GM19395 (cell line): ENCODE results near the gene CLSTN1.
"Not testable (repeated sequence)": the region's sequence is repeated elsewhere in the genome, so short reads cannot be mapped to it uniquely, and the experiment has no call there.

Experiments used
- ATAC-seq: cut with Tn5 transposase; IDR thresholded peaks from one replicate; pipeline ENCODE4 v1.9.1; 2021; ENCODE audit warnings: mild to moderate bottlenecking, moderate library complexity; ENCODE audit not compliant: unreplicated experiment

The CLSTN1 gene

DNA sequence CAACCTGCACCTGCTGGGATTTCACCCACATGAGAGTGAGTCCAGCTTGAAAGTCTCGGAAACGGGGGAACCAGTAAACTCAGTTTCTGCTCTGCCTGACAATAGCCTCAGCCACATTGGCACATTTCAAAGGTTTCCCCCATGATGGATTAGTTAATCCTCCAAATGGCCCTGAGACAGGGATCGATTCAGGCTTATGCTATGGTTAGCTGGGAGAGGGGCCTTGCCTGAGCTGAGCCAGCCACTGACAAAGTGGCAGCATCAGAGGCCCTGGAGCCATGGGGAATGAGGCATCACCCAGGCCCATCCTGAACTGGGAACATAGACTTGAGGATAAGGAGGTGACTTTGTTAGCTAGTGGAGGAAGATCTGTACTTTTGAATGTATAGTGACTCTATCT lies 2.9 kb upstream of the CLSTN1 start:
- no peak for ATAC-seq

- no peak for ATAC-seq
These were observed 2.3 kb upstream of the CLSTN1 start for GRCh38 chr1:9826087-9826486.

DNA sequence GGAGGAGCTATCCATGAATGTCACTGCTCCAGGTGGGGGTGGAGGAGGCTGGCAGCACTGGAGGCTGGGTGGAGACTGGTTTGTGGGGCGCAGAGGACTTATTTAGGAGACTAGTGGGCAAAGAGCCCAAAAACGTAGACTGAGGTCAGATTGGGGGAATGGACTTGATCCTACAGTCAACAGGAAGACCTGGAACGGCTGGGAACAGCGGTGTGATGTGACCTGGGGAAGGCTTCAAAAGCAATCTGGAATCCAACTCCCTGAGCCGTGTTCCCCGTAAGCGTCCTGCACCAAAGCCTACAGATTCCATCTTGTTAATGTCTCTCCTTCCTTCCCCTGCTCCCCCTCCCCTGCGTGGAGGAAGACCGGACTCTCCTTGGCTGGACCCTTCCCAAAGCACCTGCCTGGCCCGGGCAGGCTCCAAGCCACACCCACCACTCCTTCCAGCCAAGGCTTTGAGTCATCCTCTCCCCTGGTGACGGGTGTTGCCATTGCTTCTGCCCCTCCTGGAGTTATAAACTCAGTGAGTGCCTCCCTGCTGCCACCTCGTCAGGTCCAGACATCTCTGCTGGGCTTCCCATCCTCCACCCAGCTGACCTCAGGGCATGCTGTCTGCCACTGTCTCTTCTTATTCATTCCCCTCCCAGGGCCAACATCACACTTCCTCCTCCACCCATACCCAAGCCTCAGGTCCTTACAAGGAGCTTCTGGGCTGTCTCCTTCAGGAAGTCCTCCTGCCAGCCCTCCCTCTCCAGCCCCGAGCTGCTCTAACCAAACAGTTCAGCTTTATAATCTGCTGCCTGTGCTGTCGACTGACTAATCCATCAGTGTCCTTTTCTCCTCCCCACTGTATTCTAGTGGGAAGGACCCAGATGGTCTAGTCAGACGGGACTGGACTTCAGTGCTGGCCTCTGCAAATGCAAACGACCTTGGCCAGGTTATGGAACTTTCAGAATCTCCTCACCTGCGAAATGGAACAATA lies 1.6 kb upstream of the CLSTN1 start:
- ATAC-seq = no peak

DNA sequence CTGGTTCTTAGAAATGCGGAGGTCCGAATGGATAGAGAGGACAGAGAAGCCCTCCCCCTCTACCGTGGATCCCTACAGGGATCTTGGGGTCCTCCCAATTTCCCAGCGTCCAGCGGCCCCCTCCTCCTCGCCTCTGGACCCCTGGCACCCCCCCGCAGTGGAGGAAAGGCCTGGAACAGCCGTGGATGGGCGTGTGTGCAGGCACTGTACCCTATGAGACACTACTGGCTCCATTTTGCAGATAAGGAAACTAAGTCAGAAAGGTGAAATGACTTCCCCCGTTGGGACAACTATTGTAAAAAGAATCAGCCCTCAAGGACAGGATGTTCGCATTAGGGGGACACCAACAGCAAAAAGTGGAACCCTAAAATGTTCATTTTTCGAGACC lies 931 bp upstream of the CLSTN1 start:
- no peak for ATAC-seq

DNA sequence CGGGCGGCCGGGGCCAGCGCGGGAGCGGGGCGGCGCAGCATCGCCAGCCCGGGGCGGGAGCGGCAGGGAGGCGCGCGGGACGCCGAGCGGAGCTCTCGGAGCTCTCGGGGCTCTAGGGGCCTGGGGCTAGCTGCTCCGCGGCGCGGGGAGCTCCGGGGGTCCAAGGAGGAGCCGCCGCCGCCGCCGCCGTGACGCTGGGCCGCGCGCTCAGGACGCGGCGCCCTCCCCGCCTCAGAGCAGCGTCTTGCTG lies 147 bp downstream of the CLSTN1 start:
- ATAC-seq = peak; percentile 16

DNA sequence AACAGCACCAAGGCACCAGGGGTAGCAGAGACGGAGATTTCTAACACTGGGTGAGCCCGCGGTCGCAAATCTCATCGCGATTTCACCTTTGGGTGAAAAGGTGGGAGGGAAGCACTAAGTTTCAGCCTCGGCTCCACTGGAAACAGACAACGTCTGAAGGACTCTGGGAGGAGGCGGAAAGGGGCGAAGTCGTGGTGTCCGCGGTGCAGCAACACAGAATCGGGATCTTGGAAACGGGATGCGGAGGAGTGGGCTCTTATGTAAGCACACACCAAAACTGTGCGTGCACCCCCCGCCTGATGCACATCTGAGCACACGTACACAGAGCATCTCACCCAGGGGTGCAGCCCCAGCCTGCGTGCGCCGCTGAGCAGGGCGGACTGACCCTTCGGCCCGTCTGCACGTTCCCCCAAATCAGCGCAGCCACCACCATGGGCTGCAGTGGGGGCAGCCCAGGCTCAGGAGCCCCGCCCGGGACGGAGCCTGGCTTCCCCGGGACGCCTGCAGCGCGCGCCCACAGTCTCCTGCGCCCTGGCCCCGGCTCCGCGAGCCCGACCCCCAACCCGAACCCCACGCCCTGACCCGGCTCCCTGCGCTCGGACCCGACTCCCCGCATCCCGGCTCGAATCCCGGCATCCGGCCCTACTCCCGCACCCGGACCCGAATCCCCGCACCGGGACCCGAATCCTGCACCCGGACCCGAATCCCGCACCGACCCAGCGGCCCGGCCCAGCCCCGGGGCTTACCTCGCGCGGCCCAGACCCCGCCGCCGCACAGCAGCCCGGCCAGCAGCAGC lies 670 bp downstream of the CLSTN1 start:
- ATAC-seq = no peak

DNA sequence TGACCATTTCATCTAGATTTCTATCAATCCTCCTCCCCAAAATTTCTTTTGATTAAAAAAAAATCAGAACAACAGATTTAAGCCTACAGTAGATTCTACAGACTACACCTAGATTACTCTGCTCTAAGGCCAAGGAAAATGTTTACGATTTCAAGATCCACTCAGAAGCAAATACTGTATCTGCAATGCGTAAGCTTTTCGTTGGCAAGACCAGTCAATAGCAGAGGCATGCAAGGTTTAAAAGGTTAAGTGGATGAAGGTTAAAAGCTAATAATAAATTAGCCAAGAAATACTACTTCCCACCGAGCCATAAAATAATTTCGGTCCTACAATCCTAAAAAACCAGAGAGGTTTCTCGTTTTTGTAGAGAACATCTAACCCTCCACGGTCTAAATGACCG lies 1.3 kb downstream of the CLSTN1 start:
- no peak for ATAC-seq

- ATAC-seq = no peak
These were observed 2.1 kb downstream of the CLSTN1 start for GRCh38 chr1:9821710-9822109.

- no peak for ATAC-seq
These were observed 3.2 kb downstream of the CLSTN1 start for GRCh38 chr1:9820521-9820920.

- ATAC-seq = no peak
These were observed 6.0 kb downstream of the CLSTN1 start for GRCh38 chr1:9817734-9818133.

GRCh38 chr1:9816199-9816598 lies 7.6 kb downstream of the CLSTN1 start:
- no peak for ATAC-seq

- no peak for ATAC-seq
These were observed 8.6 kb downstream of the CLSTN1 start for GRCh38 chr1:9815150-9815549.

- no peak for ATAC-seq
These were observed 9.1 kb downstream of the CLSTN1 start for GRCh38 chr1:9814619-9815018.

GRCh38 chr1:9811239-9811966 lies 12.4 kb downstream of the CLSTN1 start:
- no peak for ATAC-seq

- no peak for ATAC-seq
These were observed 14.7 kb downstream of the CLSTN1 start for GRCh38 chr1:9809100-9809510.

DNA sequence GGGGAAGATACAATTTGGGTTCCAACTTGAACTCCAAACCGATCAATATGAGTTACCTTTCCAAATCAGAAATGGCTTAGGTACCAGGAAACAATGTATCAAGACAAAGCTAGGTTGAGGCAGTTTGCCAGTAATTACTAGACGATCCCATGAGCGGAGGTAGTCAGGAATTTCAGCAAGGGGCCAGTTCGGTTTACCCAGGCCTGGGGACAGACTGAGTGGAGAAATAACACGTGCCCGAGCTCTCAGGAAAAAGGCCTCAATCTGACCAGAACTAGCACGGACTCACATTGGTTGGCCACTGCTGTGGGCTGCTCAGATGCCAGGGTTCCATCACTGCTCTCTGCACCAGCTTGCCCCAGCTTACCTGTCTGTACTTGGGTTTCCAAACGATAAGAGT lies 15.3 kb downstream of the CLSTN1 start:
- no peak for ATAC-seq

DNA sequence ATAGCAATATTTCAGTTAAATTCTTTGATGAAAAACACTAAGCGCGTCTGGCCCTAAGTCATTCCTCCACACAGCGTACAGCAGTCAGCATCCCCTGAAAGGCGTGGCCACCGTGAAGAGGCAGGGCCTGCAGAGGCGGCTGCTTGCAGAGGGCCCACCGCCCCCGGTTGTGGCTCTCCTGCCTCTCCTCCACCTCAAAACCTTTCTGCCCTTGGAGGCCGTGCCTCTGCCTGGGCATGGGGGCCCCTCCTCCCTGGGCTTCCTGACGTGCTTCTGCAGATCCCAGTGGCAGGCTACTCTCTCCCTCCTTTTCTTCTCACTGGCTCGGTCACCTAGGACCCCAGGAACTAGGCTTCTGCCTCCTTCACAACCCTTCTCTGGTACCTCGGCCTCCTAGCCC lies 16.2 kb downstream of the CLSTN1 start:
- ATAC-seq = no peak

DNA sequence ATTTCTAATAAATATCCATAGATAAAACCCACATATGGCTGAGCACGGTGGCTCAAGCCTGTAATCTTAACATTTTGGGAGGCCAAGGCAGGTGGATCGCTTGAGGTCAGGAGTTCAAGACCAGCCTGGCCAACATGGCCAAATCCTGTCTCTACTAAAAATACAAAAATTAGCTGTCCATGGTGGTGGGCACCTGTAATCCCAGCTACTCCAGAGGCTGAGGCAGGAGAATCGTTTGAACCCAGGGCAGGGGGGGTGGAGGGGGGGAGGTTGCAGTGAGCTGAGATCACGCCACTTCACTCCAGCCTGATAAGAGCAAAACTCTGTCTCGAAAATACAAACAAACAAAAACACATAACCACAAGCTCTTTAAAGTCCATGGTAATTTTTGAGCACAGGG lies 17.8 kb downstream of the CLSTN1 start:
- ATAC-seq = not testable (repeated sequence)

DNA sequence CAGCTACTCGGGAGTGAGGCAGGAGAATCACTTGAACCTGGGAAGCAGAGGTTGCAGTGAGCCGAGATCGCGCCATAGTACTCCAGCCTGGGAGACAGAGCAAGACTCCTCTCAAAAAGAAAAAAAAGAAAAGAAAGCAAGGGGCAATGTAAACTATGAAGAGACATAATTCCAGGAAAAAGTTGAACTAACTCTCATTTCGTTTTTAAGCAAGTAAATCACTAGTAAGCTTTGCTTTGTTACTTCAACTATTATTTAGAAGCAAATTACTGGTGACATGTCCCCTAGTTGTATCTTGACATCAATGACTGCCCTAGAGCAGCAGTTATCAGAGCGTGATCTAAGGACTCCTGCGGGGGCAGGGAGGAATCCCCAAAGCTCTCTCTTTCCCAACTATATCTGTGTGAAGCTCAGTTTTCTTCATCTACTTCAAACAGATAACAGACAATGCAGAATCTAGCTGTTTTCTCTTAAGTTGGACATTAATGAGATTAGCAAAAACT lies 18.7 kb downstream of the CLSTN1 start:
- no peak for ATAC-seq

DNA sequence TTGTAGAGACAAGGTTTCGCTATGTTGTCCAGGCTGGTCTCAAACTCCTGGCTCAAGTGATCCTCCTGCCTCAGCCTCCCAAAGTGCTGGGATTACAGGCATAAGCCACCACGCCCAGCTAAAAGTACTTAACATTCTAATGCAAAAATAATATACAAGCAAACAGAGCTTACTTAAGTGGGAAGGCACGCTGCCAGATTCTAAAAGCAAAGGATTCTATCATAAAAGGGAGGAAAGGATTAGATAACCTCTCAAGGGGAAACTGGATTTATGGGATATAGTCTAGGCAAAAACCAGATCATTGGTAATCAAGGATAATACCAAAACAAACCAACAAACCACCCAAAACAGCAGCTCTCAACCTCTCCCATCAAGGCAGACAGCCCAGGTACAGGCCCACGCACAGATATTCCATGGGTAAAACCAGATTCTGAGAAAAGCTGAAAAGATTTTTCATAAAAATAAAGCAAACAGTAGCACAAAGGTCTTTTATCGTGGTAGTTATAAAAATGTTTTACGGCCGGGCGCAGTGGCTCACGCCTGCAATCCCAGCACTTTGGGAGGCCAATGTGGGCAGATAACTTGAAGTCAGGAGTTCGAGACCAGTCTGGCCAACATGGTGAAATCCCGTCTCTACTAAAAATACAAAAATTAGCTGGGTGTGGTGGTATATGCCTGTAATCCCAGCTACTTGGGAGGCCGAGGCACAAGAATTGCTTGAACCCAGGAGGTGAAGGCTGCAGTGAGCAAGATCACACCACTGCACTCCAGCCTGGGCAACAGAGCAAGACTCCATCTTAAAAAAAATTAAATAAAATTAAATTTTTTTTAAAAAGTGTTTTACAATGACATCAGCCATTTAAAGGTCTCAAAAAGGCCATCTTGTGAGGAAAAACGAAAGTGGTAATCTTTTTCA lies 20.5 kb downstream of the CLSTN1 start:
- ATAC-seq = not testable (repeated sequence)
